ENCODE results near the gene MIAT.

Gene MIAT

GRCh38 chr22:26656891-26657851 is at the start of gene MIAT:
Gene MIAT, plus strand, starts transcription at chr22:26657588.
- H3K27ac ChIP-seq (ENCODE audit: extremely low read depth, low read depth, low read length) = no peak within 1 kb of the TSS; the same call in 1 of the 2 replicates
- ChIA-PET POLR2A (interaction anchor here (0.6 kb wide), 1 partner anchor 1378 kb away, joined by 3 read pairs; no protein-coding TSS in a partner anchor), CTCF (interaction anchor here (0.8 to 2.0 kb wide), 2 partner anchors 9 to 17 kb away, joined by 3 to 7 read pairs; no protein-coding TSS in a partner anchor)
- H3K4me3 ChIP-seq (ENCODE audit: low read depth, low read length) = peak within 1 kb of the TSS; percentile 32
- no peaks in the 10 kb centered on the region for H3K36me3 ChIP-seq (ENCODE audit: control insufficient read depth in 2 of 2, insufficient read depth in 1 of 2, low read length in 2 of 2)
- TF ChIP-seq ZNF324 (tag by site-specific recombination; IDR thresholded peaks at IDR 0.05) = no peak
- TF ChIP-seq ZNF184 (tag by site-specific recombination; IDR thresholded peaks at IDR 0.05) = 0 out of 2 replicates have a peak, but pooled peaks have one; percentile 28
- peak; percentile 84 for TF ChIP-seq ZNF341 (tag by site-specific recombination; IDR thresholded peaks at IDR 0.05; ENCODE audit: low read depth)
- peak; percentile 59 for TF ChIP-seq SP3 (tag by site-specific recombination; IDR thresholded peaks at IDR 0.05)
- TF ChIP-seq EGR2 (tag by site-specific recombination; IDR thresholded peaks at IDR 0.05; ENCODE audit: low read depth) = peak; percentile 82
- peak; percentile 79 for TF ChIP-seq KLF1 (tag by site-specific recombination; IDR thresholded peaks at IDR 0.05)
- TF ChIP-seq GLIS1 (tag by site-specific recombination; IDR thresholded peaks at IDR 0.05) = peak; percentile 36; the same call in 1 of the 2 replicates
- TF ChIP-seq ZNF639 (tag by site-specific recombination; IDR thresholded peaks at IDR 0.05) = no peak
- TF ChIP-seq ZBTB26 (tag by site-specific recombination; optimal IDR thresholded peaks at IDR 0.05) = peak; percentile 55
- TF ChIP-seq PATZ1 (tag by site-specific recombination; IDR thresholded peaks at IDR 0.05) = peak; percentile 71; the same call in 1 of the 2 replicates
- TF ChIP-seq ZNF221 (tag by site-specific recombination; IDR thresholded peaks at IDR 0.05; ENCODE audit: borderline replicate concordance) = no peak
- peak; percentile 82 for TF ChIP-seq GLIS2 (tag by site-specific recombination; IDR thresholded peaks at IDR 0.05)
- TF ChIP-seq ZNF777 (tag by site-specific recombination; IDR thresholded peaks at IDR 0.05; ENCODE audit: borderline replicate concordance) = peak; percentile 43; the same call in 1 of the 2 replicates
- TF ChIP-seq KLF8 (tag by site-specific recombination; IDR thresholded peaks at IDR 0.05) = peak; percentile 28; the same call in 1 of the 2 replicates
- peak; percentile 31; the same call in 1 of the 2 replicates for TF ChIP-seq SP2 (tag by site-specific recombination; IDR thresholded peaks at IDR 0.05)
- peak; percentile 47; the same call in 1 of the 2 replicates for TF ChIP-seq ZNF335 (tag by site-specific recombination; conservative IDR thresholded peaks at IDR 0.05)
- TF ChIP-seq ZIC2 (tag by site-specific recombination; IDR thresholded peaks at IDR 0.05) = peak; percentile 30; the same call in 1 of the 2 replicates
- peak; percentile 87 for TF ChIP-seq ZFHX2 (tag by site-specific recombination; conservative IDR thresholded peaks at IDR 0.05)
- TF ChIP-seq ZNF449 (tag by site-specific recombination; IDR thresholded peaks at IDR 0.05) = no peak
- 0 out of 2 replicates have a peak, but pooled peaks have one; percentile 38 for TF ChIP-seq ZBTB8A (tag by site-specific recombination; IDR thresholded peaks at IDR 0.05)
- TF ChIP-seq PRDM10 (tag by site-specific recombination; IDR thresholded peaks at IDR 0.05) = peak; percentile 25; the same call in 1 of the 2 replicates
- TF ChIP-seq ZNF26 (tag by site-specific recombination; IDR thresholded peaks at IDR 0.05) = no peak
- no peak; the same call in 1 of the 2 replicates for TF ChIP-seq ZNF76 (tag by site-specific recombination; IDR thresholded peaks at IDR 0.05; ENCODE audit: borderline replicate concordance, low read depth)
- TF ChIP-seq KLF9 (tag by site-specific recombination; IDR thresholded peaks at IDR 0.05; ENCODE audit: low read depth) = peak; percentile 37
- H3K4me1 ChIP-seq (ENCODE audit: control insufficient read depth, insufficient read depth, low read length) = peaks cover 3% of the 10 kb centered on the region; the same call in 1 of the 2 replicates
- H3K9me3 ChIP-seq (ENCODE audit: control insufficient read depth, insufficient read depth, low read depth, low read length) = no peaks in the 10 kb centered on the region

All from HEK293 (cell line).